ENCODE data around the gene SFTA2. TPM values are rescaled to one million over a fixed set of nuclear protein-coding genes. Genes with fewer than 3 reads are reported as not detected.

SFTA2 gene
- total RNA-seq, 3 donors from 2014 or later (not counting 1 experiment from before 2014, with no cell fraction given), result not detected

DNA sequence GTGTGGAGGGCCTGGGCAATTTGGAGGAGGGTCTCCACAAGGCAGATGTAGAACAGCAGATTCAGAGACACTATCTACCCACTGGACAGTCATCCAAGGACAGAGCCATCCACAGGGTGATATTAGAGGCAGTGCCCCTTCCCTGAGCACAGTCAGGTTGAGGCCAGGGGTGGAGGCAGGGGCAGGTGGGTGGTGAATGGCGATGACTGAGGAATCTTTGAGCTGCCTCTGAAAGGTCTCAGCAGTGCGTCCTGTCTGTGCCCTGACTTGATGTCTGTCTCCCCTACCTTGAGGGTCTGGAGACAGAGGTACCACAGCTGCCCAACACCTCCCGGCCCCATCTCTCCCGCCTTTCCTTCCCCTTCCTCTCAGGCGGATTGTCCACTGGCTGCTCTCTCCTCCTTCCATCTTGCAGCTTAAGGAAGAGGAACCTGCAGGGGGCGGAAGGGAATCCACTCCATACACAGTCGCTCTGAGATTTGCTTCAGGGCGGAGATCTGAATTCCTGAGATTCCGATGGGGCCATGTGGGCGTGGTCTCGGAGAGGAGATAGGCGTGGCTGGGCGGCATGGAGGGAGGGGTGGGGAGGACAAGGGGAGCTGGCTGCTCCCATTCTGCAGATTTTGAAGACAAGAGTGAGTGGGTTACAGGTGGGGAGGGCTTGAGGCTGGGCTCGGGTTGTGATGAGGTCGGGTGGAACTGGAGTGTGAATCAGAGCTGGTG lies 10.5 kb upstream of the SFTA2 start:
- no peak overlapping the region for H3K4me3 ChIP-seq (ENCODE audit: low read length)
- no peak overlapping the region for H3K27ac Mint-ChIP-seq
- no peaks in the 10 kb centered on the region for H3K4me1 Mint-ChIP-seq
- ATAC-seq, result no peak
- peaks cover 34 to 60% of the 10 kb centered on the region in 2 donors for H3K27me3 Mint-ChIP-seq (ENCODE audit: low read depth in 2 of 2)
- no peaks in the 10 kb centered on the region for H3K4me1 ChIP-seq (ENCODE audit: control insufficient read depth, insufficient read depth, low read length)
- H3K27ac ChIP-seq (ENCODE audit: low read length), result no peak overlapping the region
- peaks cover 5% of the 10 kb centered on the region for H3K27me3 ChIP-seq (ENCODE audit: control insufficient read depth, insufficient read depth, low read length)
- WGBS (ENCODE audit: insufficient coverage), result 26% methylated on average over 15 of the region's 15 CpGs
- H3K4me3 Mint-ChIP-seq, result no peak overlapping the region
- H3K9me3 ChIP-seq (ENCODE audit: control insufficient read depth, insufficient read depth, low read length), result no peaks in the 10 kb centered on the region
- TF ChIP-seq CTCF (IDR thresholded peaks at IDR 0.05), result no peak
- intact Hi-C loops (cut with micrococcal nuclease), result no loop called here
- H3K9me3 Mint-ChIP-seq, result no peaks in the 10 kb centered on the region
- peak in 1 of 2 donors; percentile 23 for DNase-seq
- no peaks in the 10 kb centered on the region for H3K36me3 ChIP-seq (ENCODE audit: control insufficient read depth, insufficient read depth, low read length)
- H3K36me3 Mint-ChIP-seq, result no peaks in the 10 kb centered on the region

DNA sequence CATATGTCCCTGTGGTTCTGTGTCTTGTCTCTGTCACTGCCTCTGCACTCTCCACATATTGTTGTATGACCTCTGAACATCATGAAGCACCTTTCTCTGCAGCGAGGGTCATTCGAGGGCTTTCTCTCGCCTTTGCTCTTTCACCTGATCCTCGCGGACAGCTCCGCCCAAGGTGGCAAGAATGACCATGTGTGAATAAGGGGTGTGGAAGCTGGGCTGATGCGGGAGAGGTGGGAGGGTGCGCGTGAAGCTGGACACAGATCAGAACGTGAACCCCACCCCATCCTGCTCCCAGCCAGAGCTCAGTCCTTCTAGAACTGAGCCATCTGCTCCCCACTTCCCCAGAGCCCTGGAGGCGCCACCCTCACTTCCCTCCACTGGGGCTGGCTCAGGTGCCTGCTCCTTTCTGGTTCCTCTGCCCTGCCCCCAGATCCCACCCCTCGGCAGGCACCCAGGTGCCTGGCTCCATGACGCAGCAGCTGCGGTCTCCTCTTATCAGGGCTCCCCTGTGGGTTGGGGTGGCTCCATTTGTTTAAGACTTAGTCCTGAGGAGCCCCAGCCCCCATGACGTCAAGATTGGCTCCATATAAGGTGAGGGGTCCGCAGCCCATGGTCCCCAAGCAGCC lies 8.5 kb upstream of the SFTA2 start, which contains the start of gene MUCL3:
TSS of gene MUCL3 (plus strand) at position 613 of the 626 bp plus-strand sequence. CDS start 27 bp downstream, outside the sequence.
- no peaks in the 10 kb centered on the region for H3K9me3 ChIP-seq (ENCODE audit: control insufficient read depth, insufficient read depth, low read length)
- Mint-ChIP-seq H3K36me3 (no peaks in the 10 kb centered on the region), H3K27ac (no peak within 1 kb of the TSS), H3K4me1 (no peaks in the 10 kb centered on the region), H3K9me3 (no peaks in the 10 kb centered on the region), H3K4me3 (no peak within 1 kb of the TSS), H3K27me3 (ENCODE audit: low read depth in 2 of 2) (peaks cover 34 to 53% of the 10 kb centered on the region in 2 donors)
- DNase-seq (no peak), ATAC-seq (no peak)
- no peak within 1 kb of the TSS for H3K4me3 ChIP-seq (ENCODE audit: low read length)
- H3K27ac ChIP-seq (ENCODE audit: low read length), result no peak within 1 kb of the TSS
- no peaks in the 10 kb centered on the region for H3K36me3 ChIP-seq (ENCODE audit: control insufficient read depth, insufficient read depth, low read length)
- peaks cover 5% of the 10 kb centered on the region for H3K27me3 ChIP-seq (ENCODE audit: control insufficient read depth, insufficient read depth, low read length)
- no peaks in the 10 kb centered on the region for H3K4me1 ChIP-seq (ENCODE audit: control insufficient read depth, insufficient read depth, low read length)
- intact Hi-C loops (cut with micrococcal nuclease), result no loop called here
- TF ChIP-seq CTCF (IDR thresholded peaks at IDR 0.05), result no peak
- 69% methylated on average over 15 of the region's 16 CpGs for WGBS (ENCODE audit: insufficient coverage)

DNA sequence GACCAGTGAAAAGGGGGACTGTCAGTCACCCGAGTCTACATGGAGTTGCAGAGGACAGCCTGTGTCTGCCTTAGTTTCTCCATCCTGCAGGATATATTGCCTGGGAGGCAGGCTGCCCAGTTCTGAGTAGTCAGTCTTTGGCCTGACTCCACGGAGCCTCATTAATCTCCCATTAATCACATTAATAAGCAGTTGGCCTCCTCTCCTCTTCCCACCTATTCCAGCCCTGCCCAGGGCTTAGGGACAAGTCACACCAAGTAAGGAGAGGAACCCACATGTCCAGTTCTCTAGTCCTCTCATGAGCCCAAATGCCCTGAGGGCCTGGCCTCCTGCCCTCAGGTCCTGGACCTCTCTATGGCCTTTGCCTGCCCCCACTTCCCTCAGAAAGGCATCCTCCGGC lies 7.5 kb upstream of the SFTA2 start:
- no peak overlapping the region for H3K4me3 ChIP-seq (ENCODE audit: low read length)
- Mint-ChIP-seq H3K9me3 (no peaks in the 10 kb centered on the region), H3K27me3 (ENCODE audit: low read depth in 2 of 2) (peaks cover 35 to 62% of the 10 kb centered on the region in 2 donors), H3K4me3 (no peak overlapping the region), H3K36me3 (no peaks in the 10 kb centered on the region), H3K4me1 (no peaks in the 10 kb centered on the region), H3K27ac (no peak overlapping the region)
- ATAC-seq (no peak), DNase-seq (no peak)
- intact Hi-C loops (cut with micrococcal nuclease), result no loop called here
- H3K27me3 ChIP-seq (ENCODE audit: control insufficient read depth, insufficient read depth, low read length), result peaks cover 5% of the 10 kb centered on the region
- no peaks in the 10 kb centered on the region for H3K9me3 ChIP-seq (ENCODE audit: control insufficient read depth, insufficient read depth, low read length)
- no peak overlapping the region for H3K27ac ChIP-seq (ENCODE audit: low read length)
- H3K36me3 ChIP-seq (ENCODE audit: control insufficient read depth, insufficient read depth, low read length), result no peaks in the 10 kb centered on the region
- no peaks in the 10 kb centered on the region for H3K4me1 ChIP-seq (ENCODE audit: control insufficient read depth, insufficient read depth, low read length)
- 71% methylated on average over 3 of the region's 3 CpGs for WGBS (ENCODE audit: insufficient coverage)
- no peak for TF ChIP-seq CTCF (IDR thresholded peaks at IDR 0.05)
